SK-N-SH treated with all-trans-retinoic acid at 6 μM for 48 hours (cell line): Measurements from ENCODE around the gene FGF10.

ENCODE experiments used
- ATAC-seq: fragments of 200-7000 bp; cut with Tn5 transposase; 3 replicates; pipeline ENCODE4 v1.9.1; 2020; ENCODE audit warnings: mild to moderate bottlenecking, moderate library complexity
- ARNTL ChIP-seq: fragments of 450-650 bp; formaldehyde crosslinking; IDR thresholded peaks from 2 replicates; pipeline ENCODE4 v1.5.0; 2020; ENCODE audit warnings: low read depth, mild to moderate bottlenecking, moderate library complexity, borderline replicate concordance
- BACH2 ChIP-seq: fragments of 250-450 bp; sonication (Bioruptor Pico); IDR thresholded peaks from 2 replicates; pipeline ENCODE4 v1.9.0; 2021; ENCODE audit warnings: mild to moderate bottlenecking, borderline replicate concordance
- ISL1 ChIP-seq: fragments of 250-450 bp; sonication (Bioruptor Pico); IDR thresholded peaks from 2 replicates; pipeline ENCODE4 v2.1.2; 2022; ENCODE audit warnings: mild to moderate bottlenecking, moderate library complexity
- OSR1 ChIP-seq: fragments of 250-450 bp; sonication (Bioruptor Pico); IDR thresholded peaks from 2 replicates; pipeline ENCODE4 v1.8.0; 2022; ENCODE audit warnings: moderate library complexity, mild to moderate bottlenecking, inconsistent platforms
- RARB ChIP-seq: fragments of 250-450 bp; sonication (Bioruptor Pico); IDR thresholded peaks from 2 replicates; pipeline ENCODE4 v1.8.0; 2021; ENCODE audit warnings: mild to moderate bottlenecking, moderate library complexity
- SNAI2 ChIP-seq: fragments of 250-450 bp; sonication (Bioruptor Pico); IDR thresholded peaks from 2 replicates; pipeline ENCODE4 v1.5.0; 2020; ENCODE audit warnings: mild to moderate bottlenecking, moderate library complexity
- TCF4 ChIP-seq: fragments of 250-450 bp; sonication (Bioruptor Pico); IDR thresholded peaks from 2 replicates; pipeline ENCODE4 v1.8.0; 2021; ENCODE audit warnings: mild to moderate bottlenecking, moderate library complexity, borderline replicate concordance
- TOX ChIP-seq: fragments of 250-450 bp; sonication (Bioruptor Pico); IDR thresholded peaks from 2 replicates; pipeline ENCODE4 v1.8.0; 2021; ENCODE audit warnings: mild to moderate bottlenecking, moderate library complexity, borderline replicate concordance
- ZC3H10 ChIP-seq: fragments of 250-450 bp; sonication (Bioruptor Pico); IDR thresholded peaks from 2 replicates; pipeline ENCODE4 v1.5.1; 2021; ENCODE audit warnings: mild to moderate bottlenecking, moderate library complexity
- ZFP3 ChIP-seq: fragments of 250-450 bp; sonication (Bioruptor Pico); IDR thresholded peaks from 2 replicates; pipeline ENCODE4 v1.5.0; 2020; ENCODE audit warnings: mild to moderate bottlenecking, moderate library complexity
- ZFP30 ChIP-seq: fragments of 450-650 bp; formaldehyde crosslinking; IDR thresholded peaks from 2 replicates; pipeline ENCODE4 v1.5.0; 2022; ENCODE audit warnings: mild to moderate bottlenecking, moderate library complexity
- ZNF565 ChIP-seq: fragments of 450-650 bp; formaldehyde crosslinking; conservative IDR thresholded peaks from 2 replicates; pipeline ENCODE4 v1.5.0; 2020; ENCODE audit warnings: low read depth, mild to moderate bottlenecking, moderate library complexity
- ZNF70 ChIP-seq: fragments of 450-650 bp; formaldehyde crosslinking; IDR thresholded peaks from 2 replicates; pipeline ENCODE4 v1.5.0; 2020; ENCODE audit warnings: mild to moderate bottlenecking, moderate library complexity
- ZNF8 ChIP-seq: fragments of 450-650 bp; formaldehyde crosslinking; IDR thresholded peaks from 2 replicates; pipeline ENCODE4 v1.5.0; 2020; ENCODE audit warnings: mild to moderate bottlenecking, moderate library complexity
- TF ChIP-seq, protein P1 (sequence below): fragments of 250-450 bp; sonication (Bioruptor Pico); IDR thresholded peaks from 2 replicates; pipeline ENCODE4 v1.5.0; 2020; ENCODE audit warnings: mild to moderate bottlenecking, moderate library complexity
- TF ChIP-seq, protein P2 (sequence below): fragments of 250-450 bp; sonication (Bioruptor Pico); IDR thresholded peaks from 2 replicates; pipeline ENCODE4 v1.5.1; 2021; ENCODE audit warnings: mild to moderate bottlenecking, moderate library complexity
- TF ChIP-seq, protein P3 (sequence below): fragments of 250-450 bp; sonication (Bioruptor Pico); IDR thresholded peaks from 2 replicates; pipeline ENCODE4 v1.8.0; 2020; ENCODE audit warnings: mild to moderate bottlenecking, moderate library complexity, borderline replicate concordance
- TF ChIP-seq, protein P4 (sequence below): fragments of 250-450 bp; sonication (Bioruptor Pico); IDR thresholded peaks from 2 replicates; pipeline ENCODE4 v1.8.0; 2021; ENCODE audit warnings: low read depth, mild to moderate bottlenecking, moderate library complexity, borderline replicate concordance

FGF10 gene

DNA sequence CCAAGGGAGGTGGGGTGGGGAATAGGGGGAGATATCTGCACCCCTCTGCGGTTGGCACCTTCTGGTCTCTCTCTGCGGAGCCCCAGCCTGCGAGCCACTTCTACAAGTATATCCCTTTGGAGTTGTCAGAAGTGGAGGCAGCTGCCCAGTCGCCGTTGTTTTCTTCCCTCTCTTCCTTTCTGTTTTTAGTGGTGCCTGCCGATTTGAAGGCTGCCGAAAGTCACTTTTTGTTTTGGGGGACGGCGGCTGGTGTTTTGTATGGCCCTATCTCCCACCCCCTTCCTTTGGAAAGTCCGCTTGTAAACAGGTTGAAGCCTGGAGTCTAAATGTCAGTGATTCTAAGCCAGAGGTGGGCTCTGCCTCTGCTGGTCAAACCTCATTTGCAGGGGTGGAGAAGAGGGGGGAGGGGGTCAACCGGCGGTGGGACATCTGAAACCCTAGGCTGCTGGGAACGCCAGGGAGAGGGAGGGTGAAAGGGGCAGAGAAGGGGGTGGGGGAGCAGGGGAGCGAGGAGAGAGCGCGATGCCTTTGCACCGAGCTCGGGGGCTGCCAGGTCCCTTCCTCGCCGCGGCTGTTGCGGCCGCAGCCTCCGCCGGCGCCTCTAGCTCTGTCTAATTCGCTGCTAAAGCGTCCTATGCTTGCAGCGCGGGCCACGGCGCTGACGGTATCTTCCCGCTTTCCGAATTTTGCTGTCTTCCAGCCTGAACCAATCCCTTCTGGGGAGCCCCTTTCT, at the start of gene FGF10:
Gene FGF10, minus strand, starts transcription at position 331 of the 733 bp plus-strand sequence. CDS start 738 bp downstream, outside the sequence.
- ATAC-seq = peak; percentile 83
- no peak for TF ChIP-seq RARB (CRISPR knock-in tag)
- no peak for TF ChIP-seq ZNF70
- TF ChIP-seq, protein P1, sequence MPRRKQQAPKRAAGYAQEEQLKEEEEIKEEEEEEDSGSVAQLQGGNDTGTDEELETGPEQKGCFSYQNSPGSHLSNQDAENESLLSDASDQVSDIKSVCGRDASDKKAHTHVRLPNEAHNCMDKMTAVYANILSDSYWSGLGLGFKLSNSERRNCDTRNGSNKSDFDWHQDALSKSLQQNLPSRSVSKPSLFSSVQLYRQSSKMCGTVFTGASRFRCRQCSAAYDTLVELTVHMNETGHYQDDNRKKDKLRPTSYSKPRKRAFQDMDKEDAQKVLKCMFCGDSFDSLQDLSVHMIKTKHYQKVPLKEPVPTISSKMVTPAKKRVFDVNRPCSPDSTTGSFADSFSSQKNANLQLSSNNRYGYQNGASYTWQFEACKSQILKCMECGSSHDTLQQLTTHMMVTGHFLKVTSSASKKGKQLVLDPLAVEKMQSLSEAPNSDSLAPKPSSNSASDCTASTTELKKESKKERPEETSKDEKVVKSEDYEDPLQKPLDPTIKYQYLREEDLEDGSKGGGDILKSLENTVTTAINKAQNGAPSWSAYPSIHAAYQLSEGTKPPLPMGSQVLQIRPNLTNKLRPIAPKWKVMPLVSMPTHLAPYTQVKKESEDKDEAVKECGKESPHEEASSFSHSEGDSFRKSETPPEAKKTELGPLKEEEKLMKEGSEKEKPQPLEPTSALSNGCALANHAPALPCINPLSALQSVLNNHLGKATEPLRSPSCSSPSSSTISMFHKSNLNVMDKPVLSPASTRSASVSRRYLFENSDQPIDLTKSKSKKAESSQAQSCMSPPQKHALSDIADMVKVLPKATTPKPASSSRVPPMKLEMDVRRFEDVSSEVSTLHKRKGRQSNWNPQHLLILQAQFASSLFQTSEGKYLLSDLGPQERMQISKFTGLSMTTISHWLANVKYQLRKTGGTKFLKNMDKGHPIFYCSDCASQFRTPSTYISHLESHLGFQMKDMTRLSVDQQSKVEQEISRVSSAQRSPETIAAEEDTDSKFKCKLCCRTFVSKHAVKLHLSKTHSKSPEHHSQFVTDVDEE (CRISPR knock-in tag) = no peak
- TF ChIP-seq ZC3H10 (CRISPR knock-in tag) = no peak
- TF ChIP-seq, protein P2, sequence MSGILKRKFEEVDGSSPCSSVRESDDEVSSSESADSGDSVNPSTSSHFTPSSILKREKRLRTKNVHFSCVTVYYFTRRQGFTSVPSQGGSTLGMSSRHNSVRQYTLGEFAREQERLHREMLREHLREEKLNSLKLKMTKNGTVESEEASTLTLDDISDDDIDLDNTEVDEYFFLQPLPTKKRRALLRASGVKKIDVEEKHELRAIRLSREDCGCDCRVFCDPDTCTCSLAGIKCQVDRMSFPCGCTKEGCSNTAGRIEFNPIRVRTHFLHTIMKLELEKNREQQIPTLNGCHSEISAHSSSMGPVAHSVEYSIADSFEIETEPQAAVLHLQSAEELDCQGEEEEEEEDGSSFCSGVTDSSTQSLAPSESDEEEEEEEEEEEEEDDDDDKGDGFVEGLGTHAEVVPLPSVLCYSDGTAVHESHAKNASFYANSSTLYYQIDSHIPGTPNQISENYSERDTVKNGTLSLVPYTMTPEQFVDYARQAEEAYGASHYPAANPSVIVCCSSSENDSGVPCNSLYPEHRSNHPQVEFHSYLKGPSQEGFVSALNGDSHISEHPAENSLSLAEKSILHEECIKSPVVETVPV (CRISPR knock-in tag) = no peak
- no peak for TF ChIP-seq TCF4 (CRISPR knock-in tag)
- no peak for TF ChIP-seq ISL1
- TF ChIP-seq ZNF565 = no peak
- TF ChIP-seq, protein P3, sequence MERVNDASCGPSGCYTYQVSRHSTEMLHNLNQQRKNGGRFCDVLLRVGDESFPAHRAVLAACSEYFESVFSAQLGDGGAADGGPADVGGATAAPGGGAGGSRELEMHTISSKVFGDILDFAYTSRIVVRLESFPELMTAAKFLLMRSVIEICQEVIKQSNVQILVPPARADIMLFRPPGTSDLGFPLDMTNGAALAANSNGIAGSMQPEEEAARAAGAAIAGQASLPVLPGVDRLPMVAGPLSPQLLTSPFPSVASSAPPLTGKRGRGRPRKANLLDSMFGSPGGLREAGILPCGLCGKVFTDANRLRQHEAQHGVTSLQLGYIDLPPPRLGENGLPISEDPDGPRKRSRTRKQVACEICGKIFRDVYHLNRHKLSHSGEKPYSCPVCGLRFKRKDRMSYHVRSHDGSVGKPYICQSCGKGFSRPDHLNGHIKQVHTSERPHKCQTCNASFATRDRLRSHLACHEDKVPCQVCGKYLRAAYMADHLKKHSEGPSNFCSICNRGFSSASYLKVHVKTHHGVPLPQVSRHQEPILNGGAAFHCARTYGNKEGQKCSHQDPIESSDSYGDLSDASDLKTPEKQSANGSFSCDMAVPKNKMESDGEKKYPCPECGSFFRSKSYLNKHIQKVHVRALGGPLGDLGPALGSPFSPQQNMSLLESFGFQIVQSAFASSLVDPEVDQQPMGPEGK (CRISPR knock-in tag) = no peak
- TF ChIP-seq OSR1 (CRISPR knock-in tag) = no peak
- TF ChIP-seq, protein P4, sequence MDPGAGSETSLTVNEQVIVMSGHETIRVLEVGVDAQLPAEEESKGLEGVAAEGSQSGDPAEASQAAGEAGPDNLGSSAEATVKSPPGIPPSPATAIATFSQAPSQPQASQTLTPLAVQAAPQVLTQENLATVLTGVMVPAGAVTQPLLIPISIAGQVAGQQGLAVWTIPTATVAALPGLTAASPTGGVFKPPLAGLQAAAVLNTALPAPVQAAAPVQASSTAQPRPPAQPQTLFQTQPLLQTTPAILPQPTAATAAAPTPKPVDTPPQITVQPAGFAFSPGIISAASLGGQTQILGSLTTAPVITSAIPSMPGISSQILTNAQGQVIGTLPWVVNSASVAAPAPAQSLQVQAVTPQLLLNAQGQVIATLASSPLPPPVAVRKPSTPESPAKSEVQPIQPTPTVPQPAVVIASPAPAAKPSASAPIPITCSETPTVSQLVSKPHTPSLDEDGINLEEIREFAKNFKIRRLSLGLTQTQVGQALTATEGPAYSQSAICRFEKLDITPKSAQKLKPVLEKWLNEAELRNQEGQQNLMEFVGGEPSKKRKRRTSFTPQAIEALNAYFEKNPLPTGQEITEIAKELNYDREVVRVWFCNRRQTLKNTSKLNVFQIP (CRISPR knock-in tag) = no peak
- TF ChIP-seq ZNF8 (CRISPR knock-in tag) = no peak
- no peak for TF ChIP-seq SNAI2 (CRISPR knock-in tag)
- no peak for TF ChIP-seq ARNTL (CRISPR knock-in tag)
- TF ChIP-seq ZFP3 (CRISPR knock-in tag) = no peak
- no peak for TF ChIP-seq TOX (CRISPR knock-in tag)
- TF ChIP-seq ZFP30 (CRISPR knock-in tag) = no peak

DNA sequence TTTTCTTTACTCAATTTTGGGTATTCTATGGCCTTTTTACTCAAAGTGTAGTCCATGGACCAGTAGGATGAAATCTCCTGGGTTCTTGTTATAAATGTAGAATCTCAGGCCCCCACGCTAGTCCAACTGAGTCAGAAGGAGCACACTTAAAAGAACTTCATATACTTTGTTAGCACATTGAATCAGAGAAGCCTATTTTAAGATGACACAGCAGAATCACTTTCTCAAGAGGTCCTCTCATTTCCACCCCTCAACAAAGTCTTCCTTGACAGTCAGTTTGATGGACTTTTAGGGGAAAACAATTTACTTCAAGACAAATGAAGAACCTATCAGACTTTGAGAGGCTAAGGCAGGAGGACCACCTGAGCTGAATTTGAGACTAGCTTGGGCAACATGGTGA, 37.7 kb upstream of the FGF10 start:
- no peak for ATAC-seq

DNA sequence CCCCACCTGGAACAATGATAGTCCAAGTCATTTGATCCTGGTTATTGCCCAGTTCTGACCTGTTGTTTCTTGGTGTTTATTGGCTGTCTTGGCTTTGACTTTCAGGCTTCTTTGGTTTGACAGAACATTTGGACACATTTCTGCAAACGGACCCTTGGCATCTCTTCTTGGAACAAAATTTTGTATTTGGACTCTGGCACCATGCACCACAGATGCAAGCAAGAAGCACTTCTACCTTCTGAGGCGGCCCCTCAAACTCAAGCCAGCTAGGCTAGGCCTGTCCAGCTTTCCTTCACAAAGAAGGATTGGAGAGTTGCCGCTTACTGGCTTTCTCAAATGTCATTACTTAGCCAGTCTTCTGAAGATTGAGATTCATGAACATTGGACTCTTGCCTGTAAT, 23.1 kb upstream of the FGF10 start:
- TF ChIP-seq ZNF70 = no peak
- no peak for TF ChIP-seq ARNTL (CRISPR knock-in tag)
- no peak for TF ChIP-seq SNAI2 (CRISPR knock-in tag)
- no peak for TF ChIP-seq BACH2

More for the DNA sequence above, 37.7 kb upstream of the FGF10 start:
- TF ChIP-seq TOX (CRISPR knock-in tag) (no peak), ZNF70 (no peak), RARB (CRISPR knock-in tag) (no peak), SNAI2 (CRISPR knock-in tag) (no peak), TCF4 (CRISPR knock-in tag) (no peak), ARNTL (CRISPR knock-in tag) (no peak), OSR1 (CRISPR knock-in tag) (no peak)
- TF ChIP-seq, protein P4 (CRISPR knock-in tag) = no peak

More for the DNA sequence above, 23.1 kb upstream of the FGF10 start:
- ATAC-seq = no peak
